Heart left ventricle (tissue), 13 donors: ENCODE measurements around the gene USP4.

Experiments
- POLR2A ChIP-seq, 2 donors: fragments of 450-650 bp; IDR thresholded peaks; one replicate each; pipeline ENCODE4 v1.6.1; 2017; ENCODE audit warnings: antibody characterized with exemption in 2 of 2, mild to moderate bottlenecking in 2 of 2, moderate library complexity in 2 of 2
- TF ChIP-seq, protein P1 (sequence below), 12 donors: fragments of 200-600 bp; sonication (generic) in 4 of 12; IDR thresholded peaks; one replicate each; pipeline versions ENCODE4 v1.5.0 to v1.8.0; 2018 to 2022; ENCODE audit warnings: antibody characterized with exemption in 12 of 12, mild to moderate bottlenecking in 5 of 12
- donor health status: ischemic (EF 13 %, LVEDD 7.1; RV severe dilation, severe dysfunction).
- donor health status: DM: no; HTN: yes; CAD: no.
- donor health status: DM: no; HTN: no; CAD: no.
- donor health status: ischemic (EF 25% LVEDD 6.9; RV normal size, moderate dysfunction).
- donor health status: ischemic (EF 25% LVEDD 5.7; RV mildly dilated, moderate dysfunction).
- donor health status: ischemic (EF 35%, LVEDD 5.7; RV mildly dilated, moderate dysfunction).
- donor health status: nonischemic (EF 11% LVEDD 7.7; RV severe dilation, severe dysfunction).
- donor health status: DM: yes; HTN: yes; CAD: no.
- donor health status: PGD.
- donor health status: ischemic (EF 29% LVEDD 5.4; RV normal size, mild dysfunction).
- donor health status: nonischemic (EF 23%, LVEDD 6.1; RV moderate dilation, normal function).

GRCh38 chr3:49300595-49300994 is 39.3 kb downstream of the USP4 start:
- TF ChIP-seq, protein P1, sequence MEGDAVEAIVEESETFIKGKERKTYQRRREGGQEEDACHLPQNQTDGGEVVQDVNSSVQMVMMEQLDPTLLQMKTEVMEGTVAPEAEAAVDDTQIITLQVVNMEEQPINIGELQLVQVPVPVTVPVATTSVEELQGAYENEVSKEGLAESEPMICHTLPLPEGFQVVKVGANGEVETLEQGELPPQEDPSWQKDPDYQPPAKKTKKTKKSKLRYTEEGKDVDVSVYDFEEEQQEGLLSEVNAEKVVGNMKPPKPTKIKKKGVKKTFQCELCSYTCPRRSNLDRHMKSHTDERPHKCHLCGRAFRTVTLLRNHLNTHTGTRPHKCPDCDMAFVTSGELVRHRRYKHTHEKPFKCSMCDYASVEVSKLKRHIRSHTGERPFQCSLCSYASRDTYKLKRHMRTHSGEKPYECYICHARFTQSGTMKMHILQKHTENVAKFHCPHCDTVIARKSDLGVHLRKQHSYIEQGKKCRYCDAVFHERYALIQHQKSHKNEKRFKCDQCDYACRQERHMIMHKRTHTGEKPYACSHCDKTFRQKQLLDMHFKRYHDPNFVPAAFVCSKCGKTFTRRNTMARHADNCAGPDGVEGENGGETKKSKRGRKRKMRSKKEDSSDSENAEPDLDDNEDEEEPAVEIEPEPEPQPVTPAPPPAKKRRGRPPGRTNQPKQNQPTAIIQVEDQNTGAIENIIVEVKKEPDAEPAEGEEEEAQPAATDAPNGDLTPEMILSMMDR (IDR thresholded peaks at IDR 0.05): no peak
- TF ChIP-seq POLR2A (IDR thresholded peaks at IDR 0.05): no peak
